Fibroblast of peridontal ligament (primary cell): ENCODE measurements around the gene ZNF749.
A peak's percentile ranks its signal among the peaks of the same experiment; 100 is the strongest.

Experiments
- DNase-seq: peaks from one replicate; pipeline ENCODE4 v3.0.0-alpha.2; 2010; ENCODE audit errors: extremely low read depth

The ZNF749 gene

GRCh38 chr19:57435062-57435978 is at the start of gene ZNF749:
Gene ZNF749, plus strand, starts transcription at chr19:57435325. Its CDS starts 254 bp downstream, at chr19:57435579.
- DNase-seq, result peak; percentile 97

- DNase-seq, result no peak
Measured at GRCh38 chr19:57389194-57389729, 45.9 kb upstream of the ZNF749 start.

- DNase-seq, result peak; percentile 99
Measured at GRCh38 chr19:57389730-57390598, 45.2 kb upstream of the ZNF749 start, which contains the start of gene ZNF548. Gene ZNF548, plus strand, starts transcription at chr19:57389854. Its CDS starts 246 bp downstream, at chr19:57390100.

GRCh38 chr19:57395710-57396109 is 39.4 kb upstream of the ZNF749 start:
- no peak for DNase-seq

- DNase-seq, result no peak
Measured at GRCh38 chr19:57398868-57399267, 36.3 kb upstream of the ZNF749 start.

GRCh38 chr19:57403737-57404563 is 31.2 kb upstream of the ZNF749 start:
- DNase-seq, result no peak

- DNase-seq, result peak; percentile 39
Measured at GRCh38 chr19:57406516-57407123, 28.5 kb upstream of the ZNF749 start.

- DNase-seq, result peak; percentile 92
Measured at GRCh38 chr19:57410877-57411671, 24.1 kb upstream of the ZNF749 start, which contains the start of gene ZNF17. Gene ZNF17, plus strand, starts transcription at chr19:57411161. Its CDS starts 2,455 bp downstream, at chr19:57413616.

GRCh38 chr19:57419439-57419838 is 15.7 kb upstream of the ZNF749 start:
- DNase-seq, result no peak

- DNase-seq, result no peak
Measured at GRCh38 chr19:57421037-57421436, 14.1 kb upstream of the ZNF749 start.

- DNase-seq, result no peak
Measured at GRCh38 chr19:57434386-57435061, 601 bp upstream of the ZNF749 start.

- no peak for DNase-seq
Measured at GRCh38 chr19:57436417-57436816, 1.3 kb downstream of the ZNF749 start.

GRCh38 chr19:57437931-57438330 is 2.8 kb downstream of the ZNF749 start:
- no peak for DNase-seq

GRCh38 chr19:57438925-57439324 is 3.8 kb downstream of the ZNF749 start:
- DNase-seq, result no peak

GRCh38 chr19:57441979-57442752 is 7.0 kb downstream of the ZNF749 start:
- DNase-seq, result no peak

- no peak for DNase-seq
Measured at GRCh38 chr19:57443121-57443696, 8.1 kb downstream of the ZNF749 start.

GRCh38 chr19:57452307-57452706 is 17.2 kb downstream of the ZNF749 start:
- DNase-seq, result no peak
